Upper lobe of left lung (tissue), 4 donors: Measurements from ENCODE around the gene PKMYT1.

ENCODE experiments used
- CTCF ChIP-seq, 6 experiments: fragments of 450-650 bp in 4 of 6; fragments of 200-600 bp in 2 of 6; sonication (generic) in 2 of 6; IDR thresholded peaks; one replicate each; pipeline ENCODE4 v1.5.1; 2016 to 2019; ENCODE audit warnings: antibody characterized with exemption in 6 of 6
- EP300 ChIP-seq, 4 donors: sonication (generic); formaldehyde crosslinking; IDR thresholded peaks; one replicate each; pipeline ENCODE4 v1.5.1; 2017; ENCODE audit warnings: antibody characterized with exemption in 4 of 4, control low read depth in 2 of 4
- POLR2A ChIP-seq, 4 donors: fragments of 450-650 bp; IDR thresholded peaks; one replicate each; pipeline ENCODE4 v1.5.1; 2016 to 2017; ENCODE audit warnings: antibody characterized with exemption in 4 of 4, mild to moderate bottlenecking in 2 of 4
- POLR2AphosphoS5 ChIP-seq, 2 donors: sonication (generic); formaldehyde crosslinking; IDR thresholded peaks; one replicate each; pipeline ENCODE4 v1.5.1; 2017; ENCODE audit warnings: antibody characterized with exemption in 2 of 2

- TF ChIP-seq CTCF (IDR thresholded peaks at IDR 0.05) (no peak), POLR2A (IDR thresholded peaks at IDR 0.05) (no peak), EP300 (IDR thresholded peaks at IDR 0.05) (no peak), POLR2AphosphoS5 (IDR thresholded peaks at IDR 0.05) (no peak)
Observed at GRCh38 chr16:2950353-2950724, 29.9 kb downstream of the PKMYT1 start.
